Right lobe of liver (tissue), 4 donors: ENCODE measurements around the gene HBEGF.

ENCODE experiments used
- POLR2A ChIP-seq: fragments of 450-650 bp; IDR thresholded peaks from one replicate; pipeline ENCODE4 v1.6.1; 2017; ENCODE audit warnings: antibody characterized with exemption, mild to moderate bottlenecking
- TF ChIP-seq, protein P1 (sequence below), 4 donors: fragments of 200-600 bp in 3 of 4; fragments of 450-650 bp in 1 of 4; IDR thresholded peaks; one replicate each; pipeline versions ENCODE4 v1.5.1 to v1.8.0; 2016 to 2022; ENCODE audit warnings: antibody characterized with exemption in 4 of 4, mild to moderate bottlenecking in 2 of 4
- donor health status: DM: no; HTN: no; CAD: no.
- donor health status: DM: no; HTN: no; CAD: no.
- donor health status: DM: no; HTN: yes; CAD: no.

DNA sequence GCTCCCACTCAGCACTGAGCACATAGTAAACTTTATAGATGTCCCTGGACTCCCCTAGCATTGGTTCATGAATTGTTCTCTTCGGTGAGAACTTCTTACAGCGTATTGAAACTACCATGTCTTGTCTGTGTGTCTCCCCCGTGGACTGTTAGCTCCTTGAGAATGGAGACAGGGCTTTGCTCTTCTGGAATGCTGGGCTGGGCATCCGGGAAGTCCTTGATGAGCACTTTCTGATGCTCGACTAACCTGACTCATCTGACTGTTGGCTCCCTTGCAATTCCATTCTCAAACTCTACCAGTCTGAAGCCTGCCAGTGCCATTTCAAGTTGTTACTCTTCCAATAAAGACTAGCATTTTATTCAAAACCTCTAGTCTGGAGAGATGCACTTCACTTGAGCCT lies 28.5 kb downstream of the HBEGF start:
- TF ChIP-seq, protein P1, sequence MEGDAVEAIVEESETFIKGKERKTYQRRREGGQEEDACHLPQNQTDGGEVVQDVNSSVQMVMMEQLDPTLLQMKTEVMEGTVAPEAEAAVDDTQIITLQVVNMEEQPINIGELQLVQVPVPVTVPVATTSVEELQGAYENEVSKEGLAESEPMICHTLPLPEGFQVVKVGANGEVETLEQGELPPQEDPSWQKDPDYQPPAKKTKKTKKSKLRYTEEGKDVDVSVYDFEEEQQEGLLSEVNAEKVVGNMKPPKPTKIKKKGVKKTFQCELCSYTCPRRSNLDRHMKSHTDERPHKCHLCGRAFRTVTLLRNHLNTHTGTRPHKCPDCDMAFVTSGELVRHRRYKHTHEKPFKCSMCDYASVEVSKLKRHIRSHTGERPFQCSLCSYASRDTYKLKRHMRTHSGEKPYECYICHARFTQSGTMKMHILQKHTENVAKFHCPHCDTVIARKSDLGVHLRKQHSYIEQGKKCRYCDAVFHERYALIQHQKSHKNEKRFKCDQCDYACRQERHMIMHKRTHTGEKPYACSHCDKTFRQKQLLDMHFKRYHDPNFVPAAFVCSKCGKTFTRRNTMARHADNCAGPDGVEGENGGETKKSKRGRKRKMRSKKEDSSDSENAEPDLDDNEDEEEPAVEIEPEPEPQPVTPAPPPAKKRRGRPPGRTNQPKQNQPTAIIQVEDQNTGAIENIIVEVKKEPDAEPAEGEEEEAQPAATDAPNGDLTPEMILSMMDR (IDR thresholded peaks at IDR 0.05) = no peak
- no peak for TF ChIP-seq POLR2A
